GM19351 (cell line): ENCODE results near the gene DENND2C.

ENCODE experiments used
- ATAC-seq: cut with Tn5 transposase; IDR thresholded peaks from one replicate; pipeline ENCODE4 v1.9.1; 2021; ENCODE audit warnings: mild to moderate bottlenecking, moderate library complexity; ENCODE audit not compliant: unreplicated experiment

The DENND2C gene

GRCh38 chr1:114669562-114670082 is at the start of gene DENND2C:
TSS of gene DENND2C (minus strand) at chr1:114670049. CDS start at chr1:114625984, 44,065 bp downstream.
- peak; percentile 62 for ATAC-seq

GRCh38 chr1:114719424-114719787 is 49.6 kb upstream of the DENND2C start:
- no peak for ATAC-seq

GRCh38 chr1:114718661-114719423 is 49.0 kb upstream of the DENND2C start:
- ATAC-seq = no peak

GRCh38 chr1:114716304-114717170 is 46.7 kb upstream of the DENND2C start, which contains the start of gene NRAS:
TSS of gene NRAS (minus strand) at chr1:114716771. CDS start at chr1:114716160, 611 bp downstream.
- peak; percentile 96 for ATAC-seq

GRCh38 chr1:114715952-114716303 is 46.1 kb upstream of the DENND2C start:
- no peak for ATAC-seq

GRCh38 chr1:114712977-114713376 is 43.1 kb upstream of the DENND2C start:
- ATAC-seq = no peak

- no peak for ATAC-seq
Observed at GRCh38 chr1:114710360-114710759, 40.5 kb upstream of the DENND2C start.

- no peak for ATAC-seq
Observed at GRCh38 chr1:114707604-114708003, 37.8 kb upstream of the DENND2C start.

GRCh38 chr1:114703242-114703641 is 33.4 kb upstream of the DENND2C start:
- ATAC-seq = peak; percentile 68

- ATAC-seq = peak; percentile 72
Observed at GRCh38 chr1:114702737-114703136, 32.9 kb upstream of the DENND2C start.

GRCh38 chr1:114701931-114702330 is 32.1 kb upstream of the DENND2C start:
- no peak for ATAC-seq

- no peak for ATAC-seq
Observed at GRCh38 chr1:114700036-114700600, 30.3 kb upstream of the DENND2C start.

GRCh38 chr1:114696810-114697209 is 27.0 kb upstream of the DENND2C start:
- ATAC-seq = no peak

GRCh38 chr1:114695430-114696058 is 25.7 kb upstream of the DENND2C start, which contains the start of gene AMPD1:
TSS of gene AMPD1 (minus strand) at chr1:114695546. CDS start at chr1:114695471, 75 bp downstream.
- ATAC-seq = no peak

- no peak for ATAC-seq
Observed at GRCh38 chr1:114694540-114695310, 24.9 kb upstream of the DENND2C start.

- no peak for ATAC-seq
Observed at GRCh38 chr1:114692947-114693346, 23.1 kb upstream of the DENND2C start.

- ATAC-seq = no peak
Observed at GRCh38 chr1:114691061-114691460, 21.2 kb upstream of the DENND2C start.

- ATAC-seq = no peak
Observed at GRCh38 chr1:114690148-114690547, 20.3 kb upstream of the DENND2C start.

- no peak for ATAC-seq
Observed at GRCh38 chr1:114688526-114688925, 18.7 kb upstream of the DENND2C start.

- ATAC-seq = no peak
Observed at GRCh38 chr1:114685851-114686250, 16.0 kb upstream of the DENND2C start.
